Heart right ventricle (tissue), 16 donors: ENCODE data around the gene RBP5. TPM values are rescaled to one million over a fixed set of nuclear protein-coding genes. Genes with fewer than 3 reads are reported as not detected.

Experiments
- ATAC-seq, 8 donors: fragments of 200-7000 bp; cut with Tn5 transposase; one replicate each; pipeline ENCODE4 v1.9.1; 2020; ENCODE audit warnings: mild to moderate bottlenecking in 8 of 8, moderate library complexity in 8 of 8, moderate number of reproducible peaks in 1 of 8
- DNase-seq, 2 donors: peaks; one replicate each; pipeline ENCODE4 v3.0.0-alpha.2; 2020
- H3K27ac ChIP-seq, 10 donors: fragments of 200-600 bp; sonication (generic) in 2 of 10; one replicate each; pipeline versions ENCODE4 v1.5.0 to v1.8.0; 2020 to 2022; ENCODE audit warnings: mild to moderate bottlenecking in 3 of 10
- H3K27me3 ChIP-seq, 7 donors: fragments of 200-600 bp; one replicate each; pipeline ENCODE4 v1.8.0; 2021 to 2022; ENCODE audit warnings: mild to moderate bottlenecking in 2 of 7
- H3K36me3 ChIP-seq, 9 donors: fragments of 200-600 bp; sonication (generic) in 1 of 9; one replicate each; pipeline versions ENCODE4 v1.5.0 to v1.8.0; 2020 to 2022; ENCODE audit warnings: mild to moderate bottlenecking in 2 of 9
- H3K4me1 ChIP-seq, 9 donors: fragments of 200-600 bp; sonication (generic) in 1 of 9; one replicate each; pipeline versions ENCODE4 v1.5.0 to v1.8.0; 2020 to 2022; ENCODE audit warnings: mild to moderate bottlenecking in 4 of 9
- H3K4me3 ChIP-seq, 10 donors: fragments of 200-600 bp; sonication (generic) in 2 of 10; one replicate each; pipeline versions ENCODE4 v1.5.0 to v1.8.0; 2020 to 2022; ENCODE audit warnings: mild to moderate bottlenecking in 7 of 10, moderate library complexity in 2 of 10
- H3K9me3 ChIP-seq, 11 donors: fragments of 200-600 bp in 10 of 11; sonication (generic) in 2 of 11; one replicate each; pipeline versions ENCODE4 v1.5.0 to v1.8.0; 2013 to 2022; ENCODE audit warnings: mild to moderate bottlenecking in 2 of 11, control low read depth in 1 of 11, moderate library complexity in 1 of 11
- CTCF ChIP-seq, 9 donors: fragments of 200-600 bp; sonication (generic) in 2 of 9; IDR thresholded peaks; one replicate each; pipeline versions ENCODE4 v1.5.0 to v1.8.0; 2021 to 2022; ENCODE audit warnings: antibody characterized with exemption in 9 of 9, mild to moderate bottlenecking in 5 of 9, moderate library complexity in 1 of 9
- WGBS, 2 donors: extraction: QIAGEN DNeasy Blood & Tissue Kit; methylation state at CpG; one replicate each; pipeline ENCODE4 v1.1.7; 2013; ENCODE audit warnings: inconsistent platforms in 1 of 2; 5-methylcytosine and 5-hydroxymethylcytosine counted together
- intact Hi-C, 10 donors: fragments of 100-400 bp; cut with DNase I; formaldehyde crosslinking; loops; one replicate each; pipeline versions ENCODE4 v1.11.1 to v1.14.2; 2022
- polyA plus RNA-seq, 2 donors: library from polyadenylated mRNA; stranded (reverse); fragments of 200-250 nt; gene quantifications; one replicate each; pipeline ENCODE4 v1.2.3, GENCODE V29; 2013
- total RNA-seq, 10 donors: library from RNA; stranded (reverse); fragmentation: NEBNext Ultra II Directional in 3 of 10; extraction: Animal tissue kit (Norgen Biotek cat#: 25700) in 3 of 10; gene quantifications; one replicate each; pipeline versions ENCODE4 v1.2.1 to v1.2.4, GENCODE V29; 2021 to 2023
- donor health status: Arrhythmogenic right ventricular cardiomyopathy.
- donor health status: ischemic (EF 13 %, LVEDD 7.1; RV severe dilation, severe dysfunction).
- donor health status: healthy with polysubstance abuse.
- donor health status: DM: no; HTN: yes; CAD: no.
- donor health status: DM: no; HTN: no; CAD: no.
- donor health status: ischemic (EF 25% LVEDD 6.9; RV normal size, moderate dysfunction).
- donor health status: ischemic (EF 25% LVEDD 5.7; RV mildly dilated, moderate dysfunction).
- donor health status: healthy.
- donor health status: DM: yes; HTN: yes; CAD: no.
- donor health status: Ischemic cardiomyopathy.
- donor health status: ischemic (EF 35%, LVEDD 5.7; RV mildly dilated, moderate dysfunction).
- donor health status: nonischemic (EF 11% LVEDD 7.7; RV severe dilation, severe dysfunction).
- donor health status: DM: yes; HTN: yes; CAD: no.
- donor health status: PGD.
- donor health status: ischemic (EF 29% LVEDD 5.4; RV normal size, mild dysfunction).
- donor health status: nonischemic (EF 23%, LVEDD 6.1; RV moderate dilation, normal function).

Gene RBP5
- total and polyA plus RNA-seq, 12 donors, result 0.34 to 3.2 (median 0.64) TPM; not detected in 6

- Histone ChIP-seq H3K4me1 (peaks cover 0 to 19% (median 15%) of the 10 kb centered on the region in 9 donors), H3K36me3 (peaks cover 0 to 29% (median 0%) of the 10 kb centered on the region in 9 donors), H3K4me3 (no peak overlapping the region), H3K9me3 (no peaks in the 10 kb centered on the region), H3K27me3 (no peaks in the 10 kb centered on the region), H3K27ac (no peak overlapping the region)
- intact Hi-C loops, result no loop called here
- DNase-seq, result no peak
- ATAC-seq, result no peak
- no peak for TF ChIP-seq CTCF (IDR thresholded peaks at IDR 0.05)
- WGBS, 2 donors, result 93% methylated on average over 5 of the region's 5 CpGs
Measured at GRCh38 chr12:7120166-7120565, 8.5 kb downstream of the RBP5 start.

- Histone ChIP-seq H3K27me3 (no peaks in the 10 kb centered on the region), H3K4me3 (no peak overlapping the region), H3K27ac (no peak overlapping the region), H3K9me3 (no peaks in the 10 kb centered on the region), H3K36me3 (peaks cover 0 to 40% (median 0%) of the 10 kb centered on the region in 9 donors), H3K4me1 (peaks cover 0 to 18% (median 12%) of the 10 kb centered on the region in 9 donors)
- no peak for TF ChIP-seq CTCF (IDR thresholded peaks at IDR 0.05)
- no peak for ATAC-seq
- DNase-seq, result no peak
- WGBS, 2 donors, result 71 to 89% methylated on average over 3 of the region's 3 CpGs
- intact Hi-C loops, result loop anchor here in 2 of 10 donors (10.0 kb wide), 2 partner anchors 164 to 174 kb away; partner anchors contain the start of genes C12orf57 (in 1 of the 2), PTPN6 (in 1 of the 2) and RNU7-1 (in 1 of the 2)
Measured at GRCh38 chr12:7118881-7119280, 9.8 kb downstream of the RBP5 start.

GRCh38 chr12:7117670-7118069, 11.0 kb downstream of the RBP5 start:
- intact Hi-C loops, result loop anchor here in 2 of 10 donors (10.0 kb wide), 2 partner anchors 163 to 173 kb away; partner anchors contain the start of genes C12orf57 (in 1 of the 2), PTPN6 (in 1 of the 2) and RNU7-1 (in 1 of the 2)
- H3K4me1 ChIP-seq, result peaks cover 0 to 16% (median 9%) of the 10 kb centered on the region in 9 donors
- no peaks in the 10 kb centered on the region for H3K9me3 ChIP-seq
- peaks cover 0 to 40% (median 0%) of the 10 kb centered on the region in 9 donors for H3K36me3 ChIP-seq
- TF ChIP-seq CTCF (IDR thresholded peaks at IDR 0.05), result no peak
- no peak overlapping the region for H3K27ac ChIP-seq
- 86% methylated on average over 3 of the region's 3 CpGs for WGBS, 2 donors
- DNase-seq (no peak), ATAC-seq (no peak)
- no peak overlapping the region for H3K4me3 ChIP-seq
- H3K27me3 ChIP-seq, result no peaks in the 10 kb centered on the region

GRCh38 chr12:7116916-7117315, 11.8 kb downstream of the RBP5 start:
- H3K4me3 ChIP-seq, result no peak overlapping the region
- TF ChIP-seq CTCF (IDR thresholded peaks at IDR 0.05), result no peak
- intact Hi-C loops, result loop anchor here in 2 of 10 donors (10.0 kb wide), 2 partner anchors 162 to 172 kb away; partner anchors contain the start of genes C12orf57 (in 1 of the 2), PTPN6 (in 1 of the 2) and RNU7-1 (in 1 of the 2)
- peaks cover 0 to 17% (median 4%) of the 10 kb centered on the region in 9 donors for H3K4me1 ChIP-seq
- no peaks in the 10 kb centered on the region for H3K27me3 ChIP-seq
- no peak overlapping the region for H3K27ac ChIP-seq
- no peak for DNase-seq
- 91 to 95% methylated on average over 9 of the region's 9 CpGs for WGBS, 2 donors
- H3K9me3 ChIP-seq, result no peaks in the 10 kb centered on the region
- peaks cover 0 to 40% (median 0%) of the 10 kb centered on the region in 9 donors for H3K36me3 ChIP-seq
- no peak for ATAC-seq
